ENCODE results near the gene UBALD2.
"Not testable (repeated sequence)": the region's sequence is repeated elsewhere in the genome, so short reads cannot be mapped to it uniquely, and the experiment has no call there.

UBALD2 gene

DNA sequence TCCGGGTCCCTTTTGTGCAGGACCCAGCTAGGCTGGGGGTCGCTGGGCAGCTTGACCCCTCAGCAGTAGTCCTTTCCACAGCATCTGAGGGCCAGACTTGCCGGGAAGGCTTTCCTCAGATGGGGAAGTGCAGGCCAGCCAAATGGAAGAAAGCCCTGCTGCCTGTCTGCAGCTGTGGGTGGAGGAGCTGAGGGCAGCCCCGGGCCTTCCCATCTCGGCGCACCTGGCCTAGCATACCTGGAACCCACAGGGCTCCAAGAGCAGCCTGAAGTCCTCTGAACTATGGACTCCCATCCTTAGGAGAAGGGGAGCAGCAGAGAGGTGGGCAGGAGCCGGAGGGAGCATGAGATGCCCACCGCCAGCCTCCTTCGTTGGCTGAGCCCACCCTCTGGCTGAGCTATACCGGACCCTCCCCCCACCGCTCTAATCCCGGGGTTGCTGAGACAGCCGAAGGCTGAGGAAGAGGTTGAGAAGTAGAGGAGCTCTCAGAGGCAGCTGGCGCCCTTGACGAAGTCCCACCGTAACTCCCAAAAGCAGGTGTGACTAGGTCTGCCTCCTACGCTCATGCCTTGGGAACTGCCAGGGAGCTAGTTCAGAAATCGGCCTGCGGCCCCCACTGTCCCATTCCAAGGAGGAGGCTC is 13.2 kb downstream of the UBALD2 start:
- DNase-seq, result no peak

DNA sequence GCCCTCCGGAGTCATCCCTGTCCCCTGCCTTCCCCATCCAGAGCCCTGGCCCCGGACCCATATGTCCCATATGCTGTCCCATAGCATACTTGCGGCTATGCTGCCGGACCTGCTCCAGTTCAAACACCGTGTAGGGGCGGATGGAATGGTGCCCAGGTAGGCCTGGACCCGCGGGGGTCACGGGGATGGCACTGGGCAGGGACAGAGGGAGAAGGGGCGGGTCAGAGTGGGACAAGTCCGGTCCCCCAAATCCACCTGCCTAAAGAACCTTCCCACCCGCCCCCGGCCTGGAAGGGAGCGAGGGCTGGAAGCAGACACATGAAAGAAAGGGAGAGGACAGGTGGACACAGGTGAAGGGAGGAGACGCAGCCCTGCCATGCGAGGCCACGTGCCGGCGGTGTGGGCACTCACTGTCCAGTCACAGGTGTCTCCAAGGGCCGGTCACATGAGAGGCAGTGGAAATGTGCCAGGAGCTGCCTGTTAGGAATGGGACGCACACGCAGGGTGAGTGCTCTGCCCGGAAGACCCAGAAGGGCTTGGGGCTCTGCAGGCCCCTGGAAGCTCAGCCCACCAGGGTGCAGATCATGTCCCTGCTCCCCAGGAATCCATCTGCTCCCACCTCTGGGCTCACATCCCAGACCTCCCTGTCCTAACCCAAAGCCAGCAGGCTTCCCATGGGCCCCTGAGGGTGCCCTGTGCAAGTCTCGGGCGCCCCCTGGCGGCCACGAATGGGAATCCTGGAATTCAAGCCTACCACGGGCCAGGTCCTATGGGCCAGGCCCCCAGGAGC is 14.0 kb downstream of the UBALD2 start:
- DNase-seq, result peak; percentile 85

DNA sequence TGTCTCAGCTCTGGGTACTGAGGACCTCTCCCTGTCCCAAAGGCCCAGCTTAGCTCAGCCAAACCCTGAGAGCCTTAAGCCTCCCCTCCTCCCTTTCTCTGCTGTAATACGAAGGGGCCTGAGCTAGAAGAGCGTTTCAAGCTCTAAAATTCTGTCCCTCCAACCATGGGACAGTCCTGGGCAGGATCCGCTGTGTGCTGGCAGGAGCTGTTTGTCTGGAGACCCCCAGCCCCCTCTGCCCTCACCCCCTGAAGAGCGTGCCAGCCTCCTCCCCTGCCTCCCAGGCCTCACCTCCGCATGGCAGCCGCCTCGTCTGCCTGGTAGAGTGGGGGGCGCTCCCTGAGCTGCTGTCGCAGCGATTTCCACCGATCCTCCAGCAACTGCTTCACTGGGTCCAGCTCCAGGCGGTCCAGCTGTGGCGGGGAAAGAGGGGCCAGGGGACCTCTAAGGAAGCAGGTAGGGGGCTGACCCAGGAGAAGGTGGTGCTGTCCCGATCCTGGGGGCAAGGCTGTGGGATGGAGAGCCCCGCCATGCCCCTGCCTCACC is 14.7 kb downstream of the UBALD2 start:
- no peak for DNase-seq

DNA sequence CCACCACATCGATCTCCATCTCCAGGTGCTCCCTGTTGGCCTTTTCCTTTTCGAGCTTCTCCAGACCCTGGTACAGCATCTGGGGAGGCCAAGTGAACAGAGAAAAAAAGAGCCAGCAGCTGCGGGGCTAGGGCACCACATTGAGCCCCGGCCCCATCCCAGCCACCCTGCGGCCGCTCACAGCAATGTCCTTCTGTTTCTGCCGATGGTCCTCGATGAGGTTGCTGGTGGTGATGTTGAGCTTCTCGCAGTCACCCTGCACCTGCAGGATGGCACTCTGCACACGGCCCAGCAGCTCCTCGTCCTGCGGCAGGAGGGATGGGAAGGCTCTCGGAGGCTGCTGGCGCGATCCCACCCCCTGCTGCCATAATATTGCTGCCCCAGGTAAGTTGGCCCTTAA is 15.5 kb downstream of the UBALD2 start:
- DNase-seq, result no peak

DNA sequence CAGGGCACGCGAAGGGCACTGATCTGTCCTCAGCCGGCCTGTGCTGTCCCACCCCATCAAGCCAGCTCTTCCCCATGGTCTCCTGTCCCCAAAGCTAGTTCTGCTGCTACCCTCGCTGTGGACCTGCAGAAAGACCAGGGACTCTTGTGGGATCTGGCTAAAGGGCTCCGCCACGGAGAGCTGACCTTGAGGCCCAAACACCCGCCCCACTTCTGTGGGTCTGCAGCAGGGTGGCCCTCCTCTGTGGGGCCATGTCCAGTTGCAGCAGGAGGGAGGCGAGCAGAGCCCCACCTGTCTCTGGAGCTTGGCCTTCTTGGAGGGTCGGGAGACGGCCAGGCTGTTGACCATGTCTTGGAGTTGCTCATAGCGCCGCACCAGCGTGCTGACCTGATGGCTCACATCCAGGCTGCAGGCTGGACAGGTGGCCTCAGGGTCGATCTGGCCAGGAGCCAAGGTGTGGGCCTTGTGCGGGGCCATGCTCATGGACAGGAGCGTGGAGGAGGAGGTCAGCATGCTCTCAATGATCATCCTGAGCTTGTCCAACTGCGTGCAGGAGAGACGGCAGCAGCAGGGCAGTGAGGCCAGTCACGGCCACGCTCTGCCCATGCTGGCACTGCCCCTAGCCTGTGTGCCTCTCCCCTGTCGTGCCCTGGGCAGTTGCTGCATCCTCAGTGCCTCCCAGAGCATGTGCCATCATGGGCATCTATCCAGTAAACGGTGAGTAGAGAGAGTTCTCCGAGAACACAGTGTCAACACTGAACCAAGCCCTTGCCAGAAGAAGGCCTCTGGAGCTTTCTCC is 16.6 kb downstream of the UBALD2 start:
- no peak for DNase-seq

DNA sequence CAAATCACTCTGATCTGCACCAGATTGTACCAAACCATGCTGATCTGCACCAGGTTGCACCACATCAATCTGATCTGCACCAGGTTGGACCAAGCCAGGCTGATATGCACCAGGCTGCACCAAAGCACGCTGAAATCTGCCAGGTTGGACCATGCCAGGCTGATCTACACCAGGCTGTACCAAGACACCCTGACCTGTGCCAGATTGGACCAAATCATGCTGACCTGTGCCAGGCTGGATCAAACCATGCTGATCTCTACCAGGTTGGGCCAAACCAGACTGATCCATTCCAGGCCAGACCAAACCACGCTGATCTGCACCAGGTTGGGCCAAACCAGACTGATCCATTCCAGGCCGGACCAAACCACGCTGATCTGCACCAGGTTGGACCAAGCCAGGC is 27.4 kb downstream of the UBALD2 start:
- DNase-seq, result no peak

DNA sequence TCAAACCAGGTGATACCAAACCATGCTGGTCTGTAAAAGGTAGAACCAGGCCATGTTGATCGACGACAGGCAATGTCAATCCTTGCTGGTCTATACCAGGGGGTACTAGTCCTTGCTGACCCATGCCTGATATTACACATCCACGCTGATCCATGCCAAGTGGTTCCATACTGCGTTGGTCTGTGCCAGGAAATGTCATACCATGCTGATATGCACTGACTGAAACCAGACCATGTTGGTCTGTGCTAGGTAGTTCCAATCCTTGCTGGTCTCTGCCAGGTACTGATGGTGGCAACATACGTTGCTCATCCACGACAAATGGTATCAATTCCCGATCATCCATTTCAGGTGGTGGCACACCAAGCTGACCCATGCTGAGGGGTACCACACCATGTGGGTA is 28.0 kb downstream of the UBALD2 start:
- DNase-seq, result no peak

DNA sequence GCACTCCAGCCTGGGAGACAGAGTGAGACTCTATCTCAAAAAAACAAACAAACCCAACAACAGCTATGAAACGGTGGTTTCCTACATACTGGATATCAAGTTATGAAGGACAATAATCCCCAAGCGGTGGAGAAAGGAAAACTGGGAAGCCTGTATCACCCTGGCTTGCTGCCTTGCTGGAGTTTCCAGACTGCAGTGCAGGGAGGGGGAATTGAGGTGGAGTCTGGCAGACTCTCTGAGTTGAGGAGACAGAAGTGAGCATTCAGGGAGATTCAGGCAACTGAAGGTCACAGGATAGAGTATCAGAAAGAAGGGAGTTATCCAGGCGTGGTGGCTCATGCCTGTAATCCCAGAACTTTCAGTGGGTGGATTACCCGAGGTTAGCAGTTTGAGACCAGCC is 31.0 kb downstream of the UBALD2 start:
- DNase-seq, result no peak

DNA sequence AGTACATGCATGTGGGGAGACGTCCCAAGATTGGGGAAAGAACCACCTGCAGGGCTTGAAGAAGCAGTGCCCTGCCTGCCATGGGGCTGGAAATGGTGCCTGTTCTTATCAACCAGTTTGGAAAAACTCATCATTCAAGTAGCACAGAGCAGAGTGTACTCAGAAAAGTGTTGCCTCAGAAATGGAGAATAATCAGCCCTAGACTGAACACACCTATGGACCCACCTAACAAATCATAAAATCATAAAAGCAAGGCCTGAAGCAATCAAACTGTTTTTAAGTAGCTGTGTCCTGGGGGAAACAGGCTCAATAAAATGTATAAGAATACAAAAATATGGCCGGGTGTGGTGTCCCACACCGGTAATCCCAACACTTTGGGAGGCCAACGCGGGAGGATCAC is 31.7 kb downstream of the UBALD2 start:
- no peak for DNase-seq

DNA sequence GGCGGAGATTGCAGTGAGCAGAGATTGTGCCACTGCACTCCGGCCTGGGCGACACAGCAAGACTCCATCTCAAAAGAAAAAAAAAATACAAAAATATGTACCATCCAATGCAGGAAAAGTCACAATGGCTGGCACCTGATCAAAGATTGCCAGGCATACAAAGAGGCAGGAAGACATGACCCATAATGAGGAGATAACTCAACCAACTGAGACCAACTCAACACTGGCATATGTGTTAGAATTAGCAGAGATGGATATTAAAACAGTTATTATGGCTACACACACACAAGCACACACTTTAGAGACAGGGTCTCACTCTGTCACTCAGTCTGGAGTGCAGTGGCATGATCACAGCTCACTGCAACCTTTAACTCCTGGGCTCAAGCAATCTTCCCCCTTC is 32.3 kb downstream of the UBALD2 start:
- DNase-seq, result no peak

DNA sequence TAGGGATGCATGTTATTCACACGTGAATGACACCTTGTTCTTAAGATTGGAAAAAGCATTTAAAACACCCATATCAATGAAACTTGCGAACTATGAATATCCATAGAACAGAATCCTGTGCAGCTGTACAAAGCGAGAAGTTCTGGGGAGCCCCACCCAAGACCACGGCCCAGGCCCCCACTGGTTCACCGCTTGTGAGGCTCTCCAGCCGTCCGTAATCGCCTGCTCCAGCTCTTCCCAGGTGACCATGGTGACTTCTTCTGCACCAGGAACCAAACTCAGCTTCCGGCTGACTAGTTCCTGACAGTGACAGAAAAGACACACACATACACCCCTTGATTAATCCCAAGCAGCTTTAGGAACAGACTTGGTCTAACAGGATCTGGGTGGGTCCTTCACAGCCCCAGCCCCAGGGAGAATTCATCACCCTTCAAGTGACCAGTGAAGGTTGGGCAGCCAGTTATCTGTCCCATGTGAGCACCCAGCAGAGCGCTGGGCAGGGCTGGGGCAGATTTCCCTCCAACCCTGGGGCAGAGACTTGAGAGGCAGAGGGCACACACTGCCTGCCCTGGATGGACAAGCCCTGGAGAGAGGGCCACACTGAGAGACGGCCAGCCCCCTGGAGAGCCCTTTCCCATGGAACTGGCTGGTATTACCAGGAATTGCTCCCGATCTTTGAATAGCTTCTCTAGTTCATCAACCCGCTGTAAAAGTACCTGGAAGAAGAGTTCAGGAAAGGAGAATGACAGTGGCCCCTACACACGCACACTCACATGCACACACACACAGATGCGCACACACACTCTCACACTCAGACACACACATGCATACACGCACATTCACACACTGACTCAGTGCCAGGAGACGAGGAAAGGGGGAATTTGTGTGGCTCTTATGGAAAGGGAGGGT is 39.3 kb downstream of the UBALD2 start:
- DNase-seq, result no peak

DNA sequence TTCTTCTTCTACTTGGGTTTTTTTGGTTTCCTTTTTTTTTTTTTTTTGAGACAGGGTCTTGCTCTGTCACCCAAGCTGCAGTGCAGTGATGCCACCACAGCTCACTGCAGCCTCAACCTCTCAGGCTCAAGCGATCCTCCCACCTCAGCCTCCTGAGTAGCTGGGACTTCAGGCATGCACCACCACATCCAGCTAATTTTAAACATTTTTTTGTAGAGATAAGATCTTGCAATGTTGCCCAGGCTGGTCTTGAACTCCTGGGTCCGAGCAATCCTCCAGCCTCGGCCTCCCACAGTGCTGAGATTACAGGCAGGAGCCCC is 39.9 kb downstream of the UBALD2 start:
- DNase-seq, result not testable (repeated sequence)

DNA sequence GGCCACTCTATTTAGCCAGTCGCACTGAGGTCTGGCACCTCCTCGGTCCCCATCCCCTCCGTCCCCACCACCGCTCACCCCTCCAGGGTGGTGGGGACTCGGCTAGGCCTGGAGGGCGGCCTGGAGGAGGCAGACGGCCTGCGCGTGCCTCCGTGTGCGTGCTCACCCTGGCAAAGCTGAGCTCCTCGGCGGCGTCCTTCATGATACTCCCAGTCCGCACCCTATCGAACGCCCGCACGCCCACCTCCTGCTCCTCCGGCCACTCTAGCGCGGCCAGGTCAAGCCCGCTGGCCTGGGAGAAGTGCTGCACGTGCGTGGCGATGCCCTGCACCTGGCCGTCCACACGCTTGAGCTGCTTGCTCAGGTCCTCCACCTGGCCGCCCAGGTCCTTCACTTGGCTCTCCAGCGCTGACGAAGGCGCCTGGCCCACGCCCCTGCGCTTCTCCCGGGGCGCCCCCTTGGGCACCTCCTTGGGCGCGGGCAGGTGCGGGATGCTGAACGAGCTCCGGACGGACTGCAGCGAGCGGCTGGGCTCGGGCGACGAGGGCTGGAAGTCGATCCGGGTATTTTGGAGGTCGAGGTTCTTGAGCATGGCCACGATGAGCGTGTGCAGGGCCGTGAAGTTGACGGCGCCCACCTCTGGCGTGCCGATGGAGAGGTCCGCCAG is 42.3 kb downstream of the UBALD2 start:
- DNase-seq, result no peak

DNA sequence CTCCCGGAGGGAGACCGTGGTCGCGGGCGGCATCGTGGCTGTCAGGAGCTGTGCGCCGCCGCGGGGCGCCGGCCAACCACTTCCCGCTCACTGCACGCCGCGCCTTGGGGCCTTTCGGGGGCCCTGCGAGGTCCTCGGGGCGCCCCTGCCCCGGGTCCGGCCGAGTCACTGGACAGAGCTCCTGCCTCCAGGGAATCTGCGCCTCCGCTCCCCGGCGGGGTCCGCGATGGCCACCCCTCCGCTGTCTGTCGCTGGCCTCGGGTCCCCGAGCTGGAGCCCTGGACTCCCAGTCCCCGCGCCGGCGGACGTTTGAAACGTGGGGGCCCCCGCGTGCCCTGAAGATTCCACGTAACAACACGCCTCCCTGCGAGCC is 42.8 kb downstream of the UBALD2 start, which contains the start of gene QRICH2:
Gene QRICH2, minus strand, starts transcription at position 311 of the 373 bp plus-strand sequence. Its CDS starts 278 bp downstream, at position 33.
- DNase-seq, result no peak

DNA sequence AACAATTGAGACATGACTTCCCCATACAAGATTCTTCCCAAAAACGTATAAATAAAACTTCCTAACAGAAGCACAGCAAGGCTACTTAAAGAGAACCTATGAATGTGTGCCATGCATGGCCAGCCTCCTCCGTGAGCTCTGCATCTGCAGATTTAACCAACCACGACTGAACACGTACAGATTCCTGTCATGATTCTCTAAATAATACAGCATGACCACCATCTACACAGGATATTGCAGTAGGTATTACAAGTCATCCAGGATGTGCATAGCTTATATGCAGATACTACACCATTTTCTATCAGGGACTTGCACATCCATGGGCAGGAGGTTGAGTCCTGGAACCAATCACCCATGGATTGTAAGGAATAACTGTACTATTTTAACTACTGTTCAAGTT is 44.3 kb downstream of the UBALD2 start:
- no peak for DNase-seq

DNA sequence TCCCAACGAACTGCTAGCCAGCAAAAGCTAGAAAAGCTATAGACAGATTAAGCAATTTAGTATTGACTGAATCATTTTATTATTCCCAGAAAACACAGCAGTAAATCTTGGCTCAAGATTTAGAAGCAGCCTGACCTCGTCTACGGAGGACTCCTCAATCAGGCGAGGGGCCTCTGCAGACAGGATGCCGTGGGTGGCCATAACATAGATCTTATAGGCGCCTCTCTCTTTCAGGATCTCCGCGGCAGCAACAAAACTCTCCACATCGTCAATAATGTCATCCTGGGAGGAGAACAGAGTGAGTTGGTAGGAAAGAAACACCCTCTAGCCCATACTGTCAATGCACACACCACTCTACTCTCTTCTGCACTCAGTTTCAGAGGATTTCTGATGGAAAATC is 47.6 kb downstream of the UBALD2 start:
- no peak for DNase-seq

DNA sequence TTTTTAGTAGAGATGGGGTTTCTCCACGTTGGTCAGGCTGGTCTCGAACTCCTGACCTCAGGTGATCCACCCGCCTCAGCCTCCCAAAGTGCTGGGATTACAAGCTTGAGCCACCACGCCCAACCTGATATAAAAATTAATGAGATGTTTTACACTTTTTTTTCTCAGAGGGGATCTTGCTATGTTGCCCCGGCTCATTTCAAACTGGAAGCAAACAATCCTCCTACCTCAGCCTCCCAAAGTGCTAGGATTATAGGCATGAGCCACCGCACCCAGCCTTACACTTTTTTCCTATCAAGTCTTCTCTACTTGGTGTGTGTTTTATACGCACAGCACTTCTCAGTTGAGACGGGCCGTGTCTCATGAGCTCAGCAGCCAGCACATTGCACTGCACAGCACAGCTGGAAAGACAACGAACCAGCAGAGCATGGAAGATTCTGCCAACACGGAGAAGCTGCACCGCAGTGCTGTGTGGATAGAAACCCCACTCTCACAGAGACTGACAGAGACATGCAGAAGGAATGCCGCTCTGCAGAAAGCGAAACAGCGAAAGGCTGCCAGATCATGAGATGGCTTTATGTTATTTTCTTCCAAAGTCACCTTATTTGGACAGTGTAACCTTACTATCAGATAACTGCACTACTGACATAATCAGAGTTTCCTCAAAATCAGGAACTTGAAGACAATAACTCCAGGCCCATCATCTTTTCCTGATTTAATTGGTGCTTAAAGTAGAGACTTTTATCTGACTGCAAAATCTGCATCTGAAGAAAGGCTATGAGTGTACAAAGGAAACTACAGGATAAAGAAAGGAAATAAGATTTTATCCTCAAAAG is 49.5 kb downstream of the UBALD2 start:
- no peak for DNase-seq

DNA sequence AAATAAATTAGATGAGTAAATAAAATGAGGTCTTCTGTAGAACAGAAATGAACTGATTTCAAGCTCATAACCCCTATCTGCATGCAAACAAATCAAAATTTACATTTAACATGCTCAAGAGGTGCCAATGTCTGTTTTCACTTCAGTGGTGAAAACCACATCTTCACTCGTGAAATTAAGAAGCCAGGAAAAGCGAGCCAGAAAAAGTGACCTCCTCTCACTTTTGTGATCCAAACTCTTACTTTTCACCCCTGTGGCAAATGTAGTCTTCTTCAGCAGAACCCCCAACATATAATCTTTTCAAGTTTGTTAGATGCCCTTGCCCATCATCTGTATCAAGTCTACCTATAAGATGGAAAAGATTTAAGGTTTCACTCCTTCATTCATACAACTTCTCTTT is 52.4 kb downstream of the UBALD2 start:
- no peak for DNase-seq

DNA sequence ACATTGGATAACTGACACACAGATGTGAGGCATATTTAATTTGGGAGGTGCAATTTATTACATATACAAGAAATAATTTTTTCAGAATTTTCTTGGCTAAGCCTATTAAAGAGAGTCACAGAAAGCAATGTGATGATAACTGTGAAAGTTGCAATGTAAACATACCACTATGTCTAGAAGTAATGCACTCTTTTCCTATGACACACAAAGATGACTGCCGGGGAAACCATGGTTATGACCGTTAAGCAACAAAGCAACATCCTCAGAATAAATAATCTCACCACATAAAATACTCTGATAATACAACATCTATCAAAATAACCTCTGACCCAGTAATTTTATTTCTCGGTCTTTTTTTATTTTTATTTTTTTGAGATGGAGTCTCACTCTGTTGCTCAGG is 53.4 kb downstream of the UBALD2 start:
- DNase-seq, result no peak

Measured in hematopoietic multipotent progenitor cell treated with erythropoietin and hydrocortisone succinate and interleukin-3 and kit ligand, for 6 days (in vitro differentiated cells).